Transverse colon (tissue), 4 donors: ENCODE results near the gene JAM3.

Source experiments
- CTCF ChIP-seq, 5 experiments: fragments of 200-600 bp in 3 of 5; fragments of 450-650 bp in 2 of 5; sonication (generic) in 3 of 5; IDR thresholded peaks; 1 replicate in 2 of 5; 2 replicates in 3 of 5; pipeline ENCODE4 v1.5.1; 2016 to 2017; ENCODE audit warnings: antibody characterized with exemption in 5 of 5, inconsistent platforms in 3 of 5, mild to moderate bottlenecking in 2 of 5, moderate library complexity in 1 of 5
- POLR2A ChIP-seq: fragments of 450-650 bp; IDR thresholded peaks from one replicate; pipeline ENCODE4 v1.6.1; 2016; ENCODE audit warnings: antibody characterized with exemption, mild to moderate bottlenecking, moderate library complexity
- POLR2AphosphoS5 ChIP-seq, 3 donors: sonication (generic); formaldehyde crosslinking; IDR thresholded peaks; one replicate each; pipeline ENCODE4 v1.6.1; 2016; ENCODE audit warnings: antibody characterized with exemption in 3 of 3

- no peak for TF ChIP-seq POLR2AphosphoS5 (IDR thresholded peaks at IDR 0.05)
- no peak for TF ChIP-seq CTCF (IDR thresholded peaks at IDR 0.05)
- no peak for TF ChIP-seq POLR2A
These were observed 77.7 kb downstream of the JAM3 start for GRCh38 chr11:134146598-134146997.
